T47D (cell line): ENCODE results near the gene LRPPRC.
A peak's percentile ranks its signal among the peaks of the same experiment; 100 is the strongest.

ENCODE experiments used
- DNase-seq, 2 experiments: peaks; one replicate each; pipeline versions ENCODE4 v3.0.0 to v3.0.0-alpha.2; 2011 to 2012; ENCODE audit warnings: low read depth in 1 of 2, low spot score in 1 of 2
- JUND ChIP-seq: IDR thresholded peaks from 2 replicates; pipeline ENCODE4 v1.6.1; 2012; ENCODE audit warnings: low read depth
- in situ Hi-C: cut with HindIII; loops from 2 replicates; pipeline ENCODE4 v1.10.0; 2016; ENCODE audit warnings: low sequenced_read_pairs, low pct_unique_long_range_greater_than_20kb

Gene LRPPRC

DNA sequence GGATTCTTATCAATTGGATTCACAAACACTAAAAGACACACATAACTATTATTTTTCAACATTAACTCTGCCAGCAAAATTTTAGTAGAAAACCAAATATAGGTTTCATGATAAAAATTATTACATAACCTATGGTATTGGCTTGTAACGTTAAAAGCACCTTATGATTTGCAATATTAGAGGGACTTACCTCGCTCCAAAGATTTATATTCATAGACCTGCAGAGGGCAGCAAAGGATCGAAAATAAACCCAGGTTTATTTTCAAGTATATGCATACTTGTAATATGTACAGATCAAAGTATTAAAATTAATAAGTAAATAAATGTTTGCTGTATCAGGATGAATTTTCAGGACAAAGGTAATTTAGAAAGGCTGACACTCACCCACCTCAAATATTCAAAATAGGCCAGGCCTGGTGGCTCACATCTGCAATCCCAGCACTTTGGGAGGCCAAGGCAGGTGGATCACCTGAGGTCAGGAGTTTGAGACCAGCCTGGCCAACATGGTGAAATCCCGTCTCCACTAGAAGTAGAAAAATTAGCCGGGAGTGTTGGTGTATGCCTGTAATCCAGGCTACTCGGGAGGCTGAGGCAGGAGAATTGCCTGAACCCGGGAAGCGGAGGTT is 45.3 kb downstream of the LRPPRC start:
- TF ChIP-seq JUND, result no peak
- in situ Hi-C loops, result no loop called here
- DNase-seq, result peak; percentile 2 to 57

DNA sequence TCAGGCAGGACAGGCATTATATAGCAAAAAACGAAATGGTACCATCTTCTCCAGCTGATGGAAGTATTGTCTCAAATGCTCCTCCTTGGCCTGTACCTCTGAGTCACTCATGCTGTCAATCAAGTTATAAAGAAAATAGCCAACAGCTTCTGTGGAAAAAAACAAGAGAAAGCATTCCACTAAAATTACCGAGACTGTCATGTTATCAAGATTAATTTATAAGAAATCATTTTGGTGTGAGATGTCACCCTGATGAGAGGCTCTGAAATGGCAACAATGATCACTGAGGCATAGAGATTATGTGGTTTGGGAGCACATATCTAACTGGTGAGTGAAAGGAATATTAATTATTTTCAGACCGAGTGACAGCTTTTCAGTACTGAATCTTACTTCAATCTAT is 47.4 kb downstream of the LRPPRC start:
- TF ChIP-seq JUND, result no peak
- no peak for DNase-seq
- in situ Hi-C loops, result no loop called here

GRCh38 chr2:43946685-43947084 is 49.1 kb downstream of the LRPPRC start:
- no peak for TF ChIP-seq JUND
- in situ Hi-C loops, result no loop called here
- DNase-seq, result no peak

GRCh38 chr2:43945439-43945838 is 50.4 kb downstream of the LRPPRC start:
- TF ChIP-seq JUND, result no peak
- no peak for DNase-seq
- in situ Hi-C loops, result no loop called here

GRCh38 chr2:43944915-43945314 is 50.9 kb downstream of the LRPPRC start:
- DNase-seq, result no peak
- in situ Hi-C loops, result no loop called here
- TF ChIP-seq JUND, result no peak

DNA sequence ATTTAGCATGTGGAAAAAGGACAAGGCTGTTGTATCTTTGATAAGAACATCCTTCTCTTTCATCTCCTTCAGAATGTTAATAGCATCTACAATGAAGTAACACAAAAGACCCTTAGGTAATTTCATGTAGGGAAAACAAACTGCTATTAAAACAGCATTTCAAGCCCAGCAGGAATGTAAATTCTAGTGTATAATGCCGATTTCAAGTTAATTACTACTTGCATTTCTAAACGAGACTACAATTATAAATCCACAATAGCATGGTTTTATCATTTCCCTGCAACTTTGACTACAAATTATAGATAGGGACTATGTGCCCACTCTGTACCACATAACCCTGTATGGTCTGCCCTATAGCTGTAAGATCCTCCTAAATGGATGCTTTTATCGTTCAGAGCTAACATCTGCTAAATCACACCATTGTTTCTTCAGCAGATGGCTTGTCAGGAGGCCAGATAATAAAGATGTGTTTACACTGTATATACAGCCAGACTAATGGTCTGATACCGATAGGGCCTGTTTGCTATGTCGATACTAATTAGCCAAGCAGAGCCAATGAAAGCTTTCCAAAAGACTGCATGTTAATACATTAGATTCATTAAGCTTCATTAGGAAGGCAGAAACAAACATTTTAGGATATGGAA is 51.9 kb downstream of the LRPPRC start:
- DNase-seq, result no peak
- in situ Hi-C loops, result no loop called here
- no peak for TF ChIP-seq JUND

- TF ChIP-seq JUND, result no peak
Observed at GRCh38 chr2:43943323-43943722, 52.5 kb downstream of the LRPPRC start.

GRCh38 chr2:43942881-43943280 is 52.9 kb downstream of the LRPPRC start:
- in situ Hi-C loops, result no loop called here
- no peak for TF ChIP-seq JUND
- no peak for DNase-seq

More at GRCh38 chr2:43943323-43943722, 52.5 kb downstream of the LRPPRC start:
- in situ Hi-C loops, result no loop called here
- DNase-seq, result no peak

DNA sequence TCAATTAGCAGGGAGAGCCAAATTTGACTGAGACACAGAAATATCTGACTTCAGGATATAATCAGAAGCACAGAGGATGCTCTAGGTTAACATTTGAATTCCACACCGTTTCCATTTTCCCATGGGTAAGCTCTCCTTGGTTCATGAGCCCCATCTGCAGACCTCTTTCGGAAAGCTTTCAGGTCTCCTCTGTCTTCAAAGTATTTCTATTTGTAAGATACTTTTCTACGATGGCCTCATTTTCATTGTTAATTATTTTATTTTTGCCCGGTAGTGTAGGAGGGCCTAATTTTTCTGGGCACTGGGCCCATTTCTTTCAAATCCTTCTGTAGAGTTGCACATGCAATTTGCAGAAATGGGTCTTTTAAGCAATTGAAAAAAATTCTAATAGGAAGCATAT is 53.8 kb downstream of the LRPPRC start:
- in situ Hi-C loops, result no loop called here
- no peak for DNase-seq
- no peak for TF ChIP-seq JUND

- in situ Hi-C loops, result no loop called here
- no peak for DNase-seq
- TF ChIP-seq JUND, result no peak
Observed at GRCh38 chr2:43941359-43941758, 54.4 kb downstream of the LRPPRC start.

DNA sequence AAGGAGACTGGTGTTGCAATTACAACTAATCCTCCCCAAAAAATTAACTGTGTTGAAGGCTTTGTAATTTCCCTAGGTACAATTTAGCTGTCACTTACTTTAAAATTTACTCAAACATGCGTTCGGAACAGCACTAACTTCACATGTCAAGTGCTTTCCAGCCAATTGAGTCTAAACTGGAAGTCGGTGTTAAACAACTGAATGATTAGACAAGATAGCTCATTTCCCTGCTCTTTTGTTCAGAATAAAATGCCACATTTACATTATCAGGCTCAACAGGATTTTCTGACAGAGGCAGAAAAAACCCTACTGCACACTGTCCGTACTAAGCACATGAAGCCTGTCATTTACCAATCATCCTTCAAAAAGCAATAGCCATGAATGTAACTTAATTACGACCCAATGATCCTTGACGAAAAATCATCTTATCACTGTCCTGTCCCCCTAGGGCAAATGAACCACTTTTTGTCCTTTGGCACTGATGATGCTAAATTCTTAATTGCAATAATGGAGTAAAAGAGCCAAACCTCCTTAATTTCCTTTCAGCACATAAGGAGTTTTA is 56.0 kb downstream of the LRPPRC start:
- TF ChIP-seq JUND, result no peak
- in situ Hi-C loops, result no loop called here
- DNase-seq, result no peak

- DNase-seq, result no peak
- no peak for TF ChIP-seq JUND
- in situ Hi-C loops, result no loop called here
Observed at GRCh38 chr2:43937269-43937820, 58.4 kb downstream of the LRPPRC start.

DNA sequence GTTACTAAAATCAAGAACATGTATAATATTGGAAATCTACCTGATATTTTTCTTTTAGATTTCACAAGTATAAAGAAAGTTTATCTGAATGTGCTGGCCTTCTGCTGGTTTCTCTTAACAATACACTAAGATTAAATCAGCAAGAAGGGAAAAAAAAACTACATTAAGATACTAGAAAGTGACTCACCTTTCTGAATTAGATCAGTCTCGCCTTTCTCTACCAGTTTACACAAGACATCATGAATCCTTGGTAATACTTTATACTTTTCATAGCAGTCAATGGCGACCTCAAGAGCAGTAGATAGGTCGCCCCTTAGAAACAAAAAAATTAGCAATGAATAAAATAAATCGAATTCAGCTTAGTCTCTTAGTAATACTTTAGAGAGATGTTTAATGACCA is 61.2 kb downstream of the LRPPRC start:
- DNase-seq, result no peak
- TF ChIP-seq JUND, result no peak
- in situ Hi-C loops, result no loop called here
